ENCODE results near the gene SIM2. TPM values are rescaled to one million over a fixed set of nuclear protein-coding genes. Genes with fewer than 3 reads are reported as not detected.

Gene SIM2
- total RNA-seq, 4 donors from 2014 or later = 1.00 to 9.3 (median 4.1) TPM

- Histone ChIP-seq H3K4me1 (peaks cover 27 to 34% of the 10 kb centered on the region in 2 donors), H3K9me3 (no peaks in the 10 kb centered on the region), H3K27me3 (peaks cover 27 to 97% (median 97%) of the 10 kb centered on the region in 3 donors), H3K4me3 (no peak overlapping the region), H3K36me3 (no peaks in the 10 kb centered on the region), H3K27ac (no peak overlapping the region)
- DNase-seq = no peak
- no peak for ATAC-seq
- TF ChIP-seq POLR2A (IDR thresholded peaks at IDR 0.05) = no peak
- intact Hi-C loops (cut with DNase I; ENCODE audit: low total_unique reads) = no loop called here
- in situ Hi-C loops (cut with MboI; ENCODE audit: low sequenced_read_pairs in 4 of 4) = no loop called here
Observed at GRCh38 chr21:36703626-36704280, 4.8 kb downstream of the SIM2 start.

GRCh38 chr21:36704281-36704957 lies 5.5 kb downstream of the SIM2 start:
- Histone ChIP-seq H3K27me3 (peaks cover 33 to 100% (median 97%) of the 10 kb centered on the region in 3 donors), H3K27ac (no peak overlapping the region), H3K4me3 (no peak overlapping the region), H3K9me3 (no peaks in the 10 kb centered on the region), H3K36me3 (no peaks in the 10 kb centered on the region), H3K4me1 (peaks cover 30 to 32% of the 10 kb centered on the region in 2 donors)
- DNase-seq (no peak), ATAC-seq (no peak)
- intact Hi-C loops (cut with DNase I; ENCODE audit: low total_unique reads) (no loop called here), in situ Hi-C loops (cut with MboI; ENCODE audit: low sequenced_read_pairs in 4 of 4) (no loop called here)
- TF ChIP-seq POLR2A (IDR thresholded peaks at IDR 0.05) = no peak
- TF ChIP-seq CTCF (IDR thresholded peaks at IDR 0.05 in 4 of 5, conservative IDR thresholded peaks at IDR 0.05 in 1 of 5) = no peak

- Histone ChIP-seq H3K4me1 (peaks cover 25 to 26% of the 10 kb centered on the region in 2 donors), H3K4me3 (no peak overlapping the region)
- intact Hi-C loops (cut with DNase I; ENCODE audit: low total_unique reads) = no loop called here
Observed at GRCh38 chr21:36704958-36705678, 6.2 kb downstream of the SIM2 start.

GRCh38 chr21:36705679-36706481 lies 7.0 kb downstream of the SIM2 start:
- H3K27me3 ChIP-seq = peaks cover 29 to 100% (median 97%) of the 10 kb centered on the region in 3 donors
- in situ Hi-C loops (cut with MboI; ENCODE audit: low sequenced_read_pairs in 4 of 4) = no loop called here
- H3K4me1 ChIP-seq = peaks cover 17 to 20% of the 10 kb centered on the region in 2 donors
- intact Hi-C loops (cut with DNase I; ENCODE audit: low total_unique reads) = no loop called here
- H3K9me3 ChIP-seq = no peaks in the 10 kb centered on the region
- no peaks in the 10 kb centered on the region for H3K36me3 ChIP-seq
- H3K4me3 ChIP-seq = no peak overlapping the region
- no peak for TF ChIP-seq POLR2A (IDR thresholded peaks at IDR 0.05)
- TF ChIP-seq CTCF (IDR thresholded peaks at IDR 0.05 in 4 of 5, conservative IDR thresholded peaks at IDR 0.05 in 1 of 5) = no peak
- H3K27ac ChIP-seq = no peak overlapping the region
- DNase-seq (no peak), ATAC-seq (no peak)

More at GRCh38 chr21:36704958-36705678, 6.2 kb downstream of the SIM2 start:
- ATAC-seq (no peak), DNase-seq (no peak)
- TF ChIP-seq POLR2A (IDR thresholded peaks at IDR 0.05) (no peak), CTCF (IDR thresholded peaks at IDR 0.05 in 4 of 5, conservative IDR thresholded peaks at IDR 0.05 in 1 of 5) (no peak)
- in situ Hi-C loops (cut with MboI; ENCODE audit: low sequenced_read_pairs in 4 of 4) = no loop called here
- Histone ChIP-seq H3K27me3 (peaks cover 33 to 100% (median 97%) of the 10 kb centered on the region in 3 donors), H3K27ac (no peak overlapping the region), H3K36me3 (no peaks in the 10 kb centered on the region), H3K9me3 (no peaks in the 10 kb centered on the region)
